IMR-90 (cell line): ENCODE results near the gene GRIA4. TPM values are rescaled to one million over a fixed set of nuclear protein-coding genes. Genes with fewer than 3 reads are reported as not detected.

Experiments
- ATAC-seq: fragments of 200-7000 bp; cut with Tn5 transposase; 2 replicates; pipeline ENCODE4 v1.9.1; 2020; ENCODE audit warnings: low read depth, mild to moderate bottlenecking, moderate library complexity
- BruUV-seq: library from RNA; stranded (reverse); fragments of 400-500 nt; replicated peaks from 2 replicates; lab custom pipeline; 2021; lab: Mats Ljungman, UMichigan
- CTCF ChIA-PET: fragments of 300-600 bp; formaldehyde crosslinking; extraction: SDS; loops from one replicate; lab custom pipeline; 2021; ENCODE audit warnings: antibody characterized with exemption; lab: Yijun Ruan, JAX
- POLR2A ChIA-PET: fragments of 300-600 bp; sonication (Branson Sonifier 250); formaldehyde crosslinking; loops from one replicate; lab custom pipeline; 2022; ENCODE audit warnings: antibody characterized with exemption; ENCODE audit not compliant: unreplicated experiment; lab: Charles Lee
- DNase-seq: peaks from one replicate; pipeline ENCODE4 v3.0.0; 2013
- H2AFZ ChIP-seq: replicated peaks from 2 replicates; pipeline ENCODE3; 2013; ENCODE audit warnings: low read length, mild to moderate bottlenecking; ENCODE audit not compliant: poor library complexity
- H2AK5ac ChIP-seq: 2 replicates; pipeline ENCODE4 v1.6.1; 2013; ENCODE audit warnings: low read depth, low read length, inconsistent platforms
- H2AK9ac ChIP-seq: replicated peaks from 2 replicates; pipeline ENCODE3; 2013; ENCODE audit warnings: mild to moderate bottlenecking, low read depth, low read length, moderate library complexity; ENCODE audit not compliant: poor library complexity
- H2BK120ac ChIP-seq: 2 replicates; pipeline ENCODE4 v1.6.1; 2013; ENCODE audit warnings: low read depth, low read length, inconsistent platforms
- H2BK15ac ChIP-seq: 3 replicates; pipeline ENCODE4 v1.6.1; 2013; ENCODE audit warnings: low read depth, low read length, inconsistent platforms
- H2BK20ac ChIP-seq: 2 replicates; pipeline ENCODE4 v1.6.1; 2013; ENCODE audit warnings: low read depth, mild to moderate bottlenecking, inconsistent platforms, low read length, moderate library complexity
- H2BK5ac ChIP-seq: 2 replicates; pipeline ENCODE4 v1.6.1; 2013; ENCODE audit warnings: mild to moderate bottlenecking, low read depth, low read length, inconsistent platforms; ENCODE audit not compliant: poor library complexity, severe bottlenecking
- H3K14ac ChIP-seq: replicated peaks from 2 replicates; pipeline ENCODE4 v1.6.1; 2013; ENCODE audit warnings: low read depth, low read length, inconsistent platforms
- H3K18ac ChIP-seq: 2 replicates; pipeline ENCODE4 v1.6.1; 2013; ENCODE audit warnings: low read depth, low read length, control low read depth
- H3K23ac ChIP-seq: 2 replicates; pipeline ENCODE4 v1.6.1; 2013; ENCODE audit warnings: low read depth, low read length, inconsistent platforms
- H3K27ac ChIP-seq: 2 replicates; pipeline ENCODE4 v1.5.1; 2013; ENCODE audit warnings: mild to moderate bottlenecking, control low read depth, low read length; ENCODE audit not compliant: insufficient read depth
- H3K27me3 ChIP-seq: 2 replicates; pipeline ENCODE4 v1.6.1; 2013; ENCODE audit warnings: low read length; ENCODE audit not compliant: control insufficient read depth, insufficient read depth
- H3K36me3 ChIP-seq: 2 replicates; pipeline ENCODE4 v1.6.1; 2013; ENCODE audit warnings: low read length, mixed read lengths; ENCODE audit not compliant: control insufficient read depth, insufficient read depth
- H3K4ac ChIP-seq: 2 replicates; pipeline ENCODE4 v1.6.1; 2013; ENCODE audit warnings: low read depth, low read length, inconsistent platforms
- H3K4me1 ChIP-seq: 2 replicates; pipeline ENCODE4 v1.6.1; 2013; ENCODE audit warnings: low read length, mixed read lengths; ENCODE audit not compliant: control insufficient read depth, insufficient read depth
- H3K4me2 ChIP-seq: 2 replicates; pipeline ENCODE4 v1.6.1; 2013; ENCODE audit warnings: low read depth, mild to moderate bottlenecking, control low read depth, low read length, moderate library complexity
- H3K4me3 ChIP-seq: 2 replicates; pipeline ENCODE4 v1.5.1; 2013; ENCODE audit warnings: low read depth, mild to moderate bottlenecking, control low read depth, low read length, moderate library complexity; ENCODE audit not compliant: insufficient read depth
- H3K56ac ChIP-seq: 2 replicates; pipeline ENCODE4 v1.6.1; 2013; ENCODE audit warnings: low read length, inconsistent platforms; ENCODE audit not compliant: insufficient read depth; ENCODE audit errors: extremely low read depth
- H3K79me1 ChIP-seq, 2 experiments: 2 replicates each; pipeline ENCODE4 v1.6.1; 2013; ENCODE audit warnings: low read length in 2 of 2, inconsistent platforms in 1 of 2, low read depth in 1 of 2
- H3K9ac ChIP-seq: 2 replicates; pipeline ENCODE4 v1.6.1; 2013; ENCODE audit warnings: low read depth, low read length, control low read depth
- H3K9me1 ChIP-seq: 2 replicates; pipeline ENCODE4 v1.6.1; 2013; ENCODE audit warnings: low read length, inconsistent platforms; ENCODE audit not compliant: insufficient read depth
- H3K9me3 ChIP-seq: 2 replicates; pipeline ENCODE4 v1.6.1; 2013; ENCODE audit warnings: low read length; ENCODE audit not compliant: control insufficient read depth, insufficient read depth
- H4K20me1 ChIP-seq: 2 replicates; pipeline ENCODE4 v1.6.1; 2013; ENCODE audit warnings: low read length, inconsistent platforms; ENCODE audit not compliant: insufficient read depth
- H4K5ac ChIP-seq: 2 replicates; pipeline ENCODE4 v1.6.1; 2013; ENCODE audit warnings: mild to moderate bottlenecking, low read depth, low read length, control low read depth
- H4K8ac ChIP-seq, 2 experiments: 2 replicates each; pipeline ENCODE4 v1.6.1; 2013; ENCODE audit warnings: low read depth in 2 of 2, low read length in 2 of 2, control low read depth in 1 of 2, inconsistent platforms in 1 of 2
- H4K91ac ChIP-seq: 2 replicates; pipeline ENCODE4 v1.6.1; 2013; ENCODE audit warnings: low read depth, low read length, inconsistent platforms; ENCODE audit not compliant: insufficient read depth
- ELK1 ChIP-seq: fragments of 150-350 bp; IDR thresholded peaks from 2 replicates; pipeline ENCODE4 v1.6.1; 2016; ENCODE audit warnings: low read depth, mild to moderate bottlenecking, low read length, moderate library complexity, borderline replicate concordance
- RFX5 ChIP-seq: IDR thresholded peaks from 2 replicates; pipeline ENCODE4 v1.8.0; 2012; ENCODE audit warnings: low read depth, mild to moderate bottlenecking, low read length, moderate library complexity
- WGBS, 2 experiments: methylation state at CpG; one replicate each; pipeline versions ENCODE4 v1.1.5 to v1.1.7; 2013; ENCODE audit warnings: missing lambda C conversion rate in 2 of 2; ENCODE audit not compliant: insufficient read length in 1 of 2; ENCODE audit errors: extremely low coverage in 2 of 2; 5-methylcytosine and 5-hydroxymethylcytosine counted together
- dilution Hi-C: fragments of 300-500 bp; cut with HindIII; formaldehyde crosslinking; loops from one replicate; pipeline ENCODE4 v1.14.3; 2018; ENCODE audit warnings: low sequenced_read_pairs; ENCODE audit not compliant: unreplicated experiment
- in situ Hi-C: fragments of 300-500 bp; cut with MboI; formaldehyde crosslinking; loops from 3 replicates; pipeline ENCODE4 v1.14.3; 2019; ENCODE audit warnings: low sequenced_read_pairs, inconsistent platforms, mixed read lengths
- intact Hi-C: fragments of 100-400 bp; cut with micrococcal nuclease; formaldehyde crosslinking; loops from 2 replicates; pipeline ENCODE4 v1.10.0; 2022
- polyA plus RNA-seq, 3 experiments: library from polyadenylated mRNA; depleted of rRNA; stranded (reverse); fragments of >200 nt; gene quantifications; 2 replicates each; pipeline ENCODE4 v1.2.3, GENCODE V29; 2012; ENCODE audit warnings: low replicate concordance in 1 of 3
- total RNA-seq: library from RNA; depleted of rRNA; stranded (reverse); fragments of >200 nt; gene quantifications from 2 replicates; pipeline ENCODE4 v1.2.3, GENCODE V29; 2012

The GRIA4 gene
- total and polyA plus RNA-seq, 2 of the 4 experiments (the other 2 are of a cell fraction) = 0.36 to 1.0 TPM

GRCh38 chr11:105838668-105839384 lies 229.0 kb downstream of the GRIA4 start:
- no peak overlapping the region for H2BK15ac ChIP-seq
- peaks cover 2% of the 10 kb centered on the region; the same call in 1 of the 2 replicates for H3K4me1 ChIP-seq
- H2AFZ ChIP-seq = peak overlapping the region; percentile 2
- in situ Hi-C loops (no loop called here), intact Hi-C loops (no loop called here), dilution Hi-C loops (no loop called here)
- H3K4me3 ChIP-seq = no peak overlapping the region
- no peaks in the 10 kb centered on the region for H4K20me1 ChIP-seq
- TF ChIP-seq ELK1 (no peak), RFX5 (peak; percentile 91)
- H3K79me1 ChIP-seq = no peaks in the 10 kb centered on the region
- H3K9ac ChIP-seq = no peak overlapping the region
- no peak overlapping the region for H3K23ac ChIP-seq
- H3K27me3 ChIP-seq = no peaks in the 10 kb centered on the region
- peak; percentile 80 for DNase-seq
- ATAC-seq = peak; percentile 92
- H3K18ac ChIP-seq = no peak overlapping the region
- POLR2A ChIA-PET = no interaction called here
- H3K56ac ChIP-seq = no peak overlapping the region
- H4K8ac ChIP-seq = no peak overlapping the region
- H2AK5ac ChIP-seq = no peak overlapping the region
- H3K4ac ChIP-seq = no peak overlapping the region
- H3K4me2 ChIP-seq = peak overlapping the region; percentile 64
- H4K91ac ChIP-seq = no peak overlapping the region
- peaks cover 4% of the 10 kb centered on the region; the same call in 1 of the 2 replicates for H3K9me1 ChIP-seq
- H3K14ac ChIP-seq = no peak overlapping the region
- H4K5ac ChIP-seq = no peak overlapping the region
- H3K9me3 ChIP-seq = no peaks in the 10 kb centered on the region
- no peak overlapping the region for H3K27ac ChIP-seq
- H3K36me3 ChIP-seq = no peaks in the 10 kb centered on the region
- H2BK120ac ChIP-seq = no peak overlapping the region
- CTCF ChIA-PET = interaction anchor here (1.0 kb wide), 1 partner anchor 10 kb away, joined by 5 read pairs; no protein-coding TSS in a partner anchor
- WGBS, 2 experiments = 80% methylated on average over 1 of the region's 4 CpGs; no CpG with 5 or more reads in 1 of the 2 experiments
- no peak overlapping the region for H2BK5ac ChIP-seq
- H2BK20ac ChIP-seq = no peak overlapping the region
- H2AK9ac ChIP-seq = no peak overlapping the region
- BruUV-seq = no TSS peak
